ENCODE results near the gene GPR107.
"Not testable (repeated sequence)": the region's sequence is repeated elsewhere in the genome, so short reads cannot be mapped to it uniquely, and the experiment has no call there.

Gene GPR107

DNA sequence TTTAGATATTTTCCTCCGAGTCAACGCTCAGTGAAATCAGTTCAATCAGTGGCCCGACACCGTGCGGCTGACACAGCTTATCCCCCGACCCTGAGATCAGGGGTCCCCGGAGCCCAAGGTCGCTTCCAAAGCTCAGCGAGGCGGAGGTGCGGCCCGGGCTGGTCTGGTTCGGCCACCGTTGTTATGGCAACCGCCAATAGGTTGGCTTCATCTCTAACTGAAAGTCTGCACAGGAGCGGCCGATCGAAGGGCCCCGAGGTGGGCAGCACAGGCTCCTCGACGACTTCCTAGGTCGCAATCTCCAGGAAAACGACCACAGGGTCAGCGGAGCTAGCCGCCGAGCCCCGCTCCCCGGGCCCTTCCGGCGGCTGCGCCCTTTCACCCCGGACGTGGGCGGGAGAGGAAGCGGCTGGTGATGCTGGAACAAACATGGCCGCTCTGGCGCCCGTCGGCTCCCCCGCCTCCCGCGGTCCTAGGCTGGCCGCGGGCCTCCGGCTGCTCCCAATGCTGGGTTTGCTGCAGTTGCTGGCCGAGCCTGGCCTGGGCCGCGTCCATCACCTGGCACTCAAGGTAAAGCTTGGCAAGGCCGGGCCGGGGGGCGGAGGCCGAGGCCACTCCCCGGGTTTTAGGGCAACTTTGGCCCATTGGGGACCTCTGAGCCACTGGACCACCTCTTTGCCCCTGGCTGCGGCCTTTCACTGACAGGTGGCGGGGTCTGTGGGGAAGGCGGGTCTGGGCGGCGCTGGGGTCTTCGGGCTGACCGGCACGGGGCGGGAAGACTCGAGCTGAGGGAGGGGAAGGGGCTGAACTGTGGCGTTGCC is at the start of gene GPR107:
Gene GPR107 (plus strand): TSS at position 403 of the 821 bp plus-strand sequence. CDS start 27 bp downstream, at position 430.
- peak; percentile 72 for DNase-seq

DNA sequence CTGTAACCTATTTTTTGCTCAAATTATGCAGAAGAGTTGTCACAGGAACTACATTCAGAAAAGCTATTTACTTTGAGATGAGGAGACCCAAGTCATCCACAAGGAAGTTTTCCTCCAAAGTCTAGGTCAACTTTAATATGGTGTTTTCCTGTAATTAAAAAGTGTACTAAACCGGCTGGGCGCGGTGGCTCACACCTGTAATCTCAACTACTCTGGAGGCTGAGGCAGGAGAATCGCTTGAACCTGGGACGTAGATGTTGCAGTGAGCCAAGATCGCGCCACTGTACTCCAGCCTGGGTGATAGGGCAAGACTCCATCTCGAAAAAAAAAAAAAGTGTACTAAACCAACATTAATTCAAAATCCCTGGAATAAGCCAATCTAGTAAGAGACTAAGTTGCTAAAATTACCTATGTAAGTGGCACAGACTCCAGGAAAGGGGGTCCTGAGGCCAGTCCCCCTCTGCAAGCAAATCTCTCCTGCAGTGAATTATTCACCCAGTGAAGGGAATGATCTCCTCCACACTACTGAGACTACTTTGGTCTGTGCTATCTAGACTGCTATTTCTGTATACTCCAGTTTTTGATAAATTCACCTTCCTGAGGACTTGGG is 49.7 kb upstream of the GPR107 start:
- no peak for DNase-seq

DNA sequence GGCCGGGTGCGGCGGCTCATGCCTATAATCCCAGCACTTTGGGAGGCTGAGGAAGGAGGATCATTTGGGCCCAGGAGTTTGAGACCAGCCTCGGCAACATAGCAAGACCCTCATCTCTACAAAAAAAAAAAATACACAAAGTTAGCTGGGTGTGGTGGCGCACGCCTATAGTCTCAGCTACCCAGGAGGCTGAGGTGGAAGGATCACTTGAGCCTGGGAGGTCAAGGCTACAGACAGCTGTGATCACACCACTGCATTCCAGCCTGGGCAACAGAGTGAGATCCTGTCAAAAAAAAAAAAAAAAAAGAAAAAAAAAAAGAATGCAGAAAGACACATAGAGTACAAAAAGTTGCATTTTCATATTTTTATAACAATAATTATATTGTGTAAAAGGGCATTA is 46.8 kb upstream of the GPR107 start:
- not testable (repeated sequence) for DNase-seq

DNA sequence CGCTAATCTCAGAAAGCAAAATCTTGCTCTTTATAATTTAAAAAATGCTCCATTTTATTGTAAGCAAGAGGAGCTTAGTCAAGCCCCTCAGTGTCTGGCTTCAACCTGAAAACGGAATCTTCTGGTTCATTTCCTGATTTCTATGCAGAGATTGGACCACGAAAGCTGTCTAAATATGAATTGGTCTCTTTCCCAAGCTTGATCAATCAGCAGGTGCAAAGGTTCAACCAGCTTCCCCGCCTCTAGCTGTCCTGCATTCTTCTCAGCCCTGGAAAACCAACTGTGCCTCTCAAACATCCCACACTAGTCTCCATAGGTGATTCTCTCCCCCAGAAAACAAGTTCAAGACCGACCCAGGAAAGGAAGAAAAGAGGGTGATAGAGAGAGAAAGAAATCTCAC is 45.2 kb upstream of the GPR107 start:
- DNase-seq, result no peak

DNA sequence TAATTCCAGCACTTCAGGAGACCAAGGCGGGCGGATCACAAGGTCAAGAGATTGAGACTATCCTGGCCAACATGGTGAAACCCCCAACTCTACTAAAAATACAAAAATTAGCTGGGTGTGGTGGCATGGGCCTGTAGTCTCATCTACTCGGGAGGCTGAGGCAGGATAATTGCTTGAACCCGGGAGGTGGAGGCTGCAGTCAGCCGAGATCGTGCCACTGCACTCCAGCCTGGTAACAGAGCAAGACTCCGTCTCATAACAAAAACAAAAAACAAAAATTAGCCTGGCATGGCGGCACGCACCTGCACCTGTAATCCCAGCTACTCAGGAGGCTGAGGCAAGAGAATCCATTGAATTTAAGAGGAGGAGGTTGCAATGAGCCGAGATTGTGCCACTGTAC is 44.2 kb upstream of the GPR107 start:
- not testable (repeated sequence) for DNase-seq

DNA sequence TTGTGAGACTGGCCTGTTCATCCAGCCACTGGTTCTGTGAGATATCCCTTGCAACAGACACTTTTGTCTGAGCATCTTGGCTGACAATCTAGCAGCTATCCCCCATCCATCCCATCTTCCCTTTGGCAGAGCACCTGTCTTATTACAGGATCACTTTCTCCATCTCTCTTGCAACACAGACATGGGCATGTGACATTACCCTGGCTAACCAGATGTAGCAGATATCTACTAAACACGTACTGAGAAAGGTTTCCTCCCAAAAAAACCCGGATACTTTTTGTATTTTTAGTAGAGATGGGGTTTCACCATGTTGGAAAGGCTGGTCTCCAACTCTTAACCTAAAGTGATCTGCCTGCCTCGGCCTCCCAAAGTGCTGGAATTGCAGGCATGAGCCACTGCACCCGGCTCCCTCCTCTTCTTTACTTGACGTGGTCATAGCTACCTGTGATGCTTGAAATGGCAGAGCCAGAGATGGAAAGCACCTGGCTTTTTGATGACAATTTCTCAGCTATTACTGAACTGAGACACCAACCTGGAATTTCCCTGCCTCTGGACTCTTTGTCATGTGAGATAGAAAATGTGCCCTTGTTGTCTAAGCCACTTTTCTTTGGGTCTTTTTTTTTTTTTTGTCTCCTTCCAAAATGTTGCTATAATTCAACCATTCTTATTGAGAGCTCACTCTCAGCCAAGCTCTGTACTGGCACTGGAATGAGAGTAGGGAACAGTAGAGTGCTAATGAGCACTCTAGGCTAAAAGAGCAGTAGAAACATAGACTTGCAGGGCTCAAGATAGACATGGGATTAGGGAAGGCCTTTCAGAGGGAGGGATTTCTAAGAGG is 43.3 kb upstream of the GPR107 start:
- no peak for DNase-seq

DNA sequence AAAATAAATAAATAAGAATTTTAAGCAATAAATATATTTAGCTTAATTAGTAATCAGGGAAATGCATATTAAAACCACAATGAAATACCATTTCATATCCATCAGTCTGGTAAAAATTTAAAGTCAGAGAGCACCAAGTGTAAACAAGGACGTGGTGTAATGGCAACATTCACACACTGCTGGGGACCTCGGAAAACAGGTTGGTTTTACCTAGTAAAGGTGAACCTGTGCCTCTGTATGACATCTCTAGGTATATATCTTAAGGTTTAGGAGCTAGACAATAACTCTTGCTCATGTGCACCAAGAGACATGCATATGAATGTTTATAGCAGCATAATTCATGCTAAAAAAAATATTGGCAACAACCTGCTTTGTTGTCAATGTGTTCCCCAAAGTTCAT is 40.4 kb upstream of the GPR107 start:
- DNase-seq, result no peak

DNA sequence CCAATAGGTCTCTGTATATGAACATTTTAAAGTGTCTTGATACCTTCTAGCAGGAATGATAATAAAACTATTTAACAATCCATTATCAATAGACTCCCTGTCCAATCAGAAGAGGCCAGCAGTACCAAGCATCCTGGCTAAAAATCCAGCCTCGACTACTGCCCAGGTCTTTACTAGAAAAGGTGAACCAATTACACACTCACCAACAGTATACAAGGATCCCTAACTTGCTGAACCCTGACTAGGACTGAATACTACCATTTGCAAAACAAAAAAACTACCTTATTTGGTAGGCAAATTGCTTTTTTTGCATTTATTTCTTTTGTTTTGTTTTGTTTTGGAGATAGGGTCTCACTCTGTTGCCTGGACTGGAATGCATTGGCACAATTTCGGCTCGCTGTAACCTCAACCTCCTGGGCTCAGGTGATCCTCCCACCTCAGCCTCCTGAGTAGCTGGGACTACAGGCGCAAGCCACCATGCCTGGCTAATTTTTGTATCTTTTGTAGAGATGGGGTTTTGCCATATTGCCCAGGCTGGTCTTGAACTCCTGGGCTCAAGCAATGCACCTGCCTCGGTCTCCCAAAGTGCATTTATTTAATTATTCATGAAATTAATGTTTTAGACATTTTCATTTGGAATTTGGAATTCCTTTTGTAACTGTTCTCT is 38.2 kb upstream of the GPR107 start:
- no peak for DNase-seq

DNA sequence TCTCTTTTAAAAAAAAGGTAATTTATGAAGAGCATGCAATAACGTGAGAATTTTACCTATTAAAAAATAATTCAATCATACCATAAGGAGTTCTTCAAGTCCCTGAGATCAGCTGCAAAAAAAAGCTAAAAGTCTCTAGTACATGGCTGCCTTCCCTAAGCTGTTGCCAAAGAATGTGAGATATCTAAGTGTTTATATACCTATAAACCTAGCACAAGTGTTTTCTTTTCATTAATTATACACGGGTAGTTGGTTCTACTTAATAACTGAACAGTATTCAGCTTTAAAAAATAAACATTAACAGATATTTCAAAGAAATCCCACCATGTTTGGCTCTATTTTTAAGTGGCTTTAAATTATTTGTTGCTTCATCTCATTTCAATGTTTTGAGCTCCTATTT is 36.6 kb upstream of the GPR107 start:
- no peak for DNase-seq

DNA sequence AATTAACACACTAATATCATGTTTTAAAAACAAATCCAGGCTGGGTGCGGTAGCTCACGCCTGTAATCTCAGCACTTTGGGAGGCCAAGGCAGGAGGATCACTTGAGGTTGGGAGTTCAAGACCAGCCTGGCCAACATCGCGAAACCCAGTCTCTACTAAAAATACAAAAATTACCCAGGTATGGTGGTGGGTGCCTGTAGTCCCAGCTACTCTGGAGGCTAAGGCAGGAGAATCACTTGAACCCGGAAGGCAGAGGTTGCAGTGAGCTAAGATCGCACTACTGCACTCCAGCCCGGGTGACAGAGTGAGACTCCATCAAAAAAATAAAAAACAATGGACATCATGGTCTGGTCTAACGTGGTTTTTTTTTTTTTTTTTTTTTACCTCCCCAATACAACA is 36.2 kb upstream of the GPR107 start:
- DNase-seq, result not testable (repeated sequence)

DNA sequence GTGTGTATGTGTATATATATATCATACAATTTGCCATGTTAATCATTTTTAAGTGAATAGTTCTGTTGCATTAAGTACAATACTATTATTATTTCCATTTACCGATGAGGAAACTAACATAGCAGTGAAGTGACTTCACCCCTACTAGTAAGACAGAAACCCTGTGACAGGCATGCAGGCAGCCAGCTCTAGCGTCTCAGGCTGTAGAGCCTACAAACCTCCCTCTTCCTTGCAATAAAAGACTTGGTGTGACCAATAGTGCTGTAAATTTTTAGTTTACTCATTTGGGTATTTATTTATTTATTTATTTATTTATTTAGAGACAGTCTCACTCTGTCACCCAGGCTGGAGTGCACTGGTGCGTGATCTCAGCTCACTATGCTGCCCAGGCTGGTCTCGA is 35.4 kb upstream of the GPR107 start:
- DNase-seq, result no peak

DNA sequence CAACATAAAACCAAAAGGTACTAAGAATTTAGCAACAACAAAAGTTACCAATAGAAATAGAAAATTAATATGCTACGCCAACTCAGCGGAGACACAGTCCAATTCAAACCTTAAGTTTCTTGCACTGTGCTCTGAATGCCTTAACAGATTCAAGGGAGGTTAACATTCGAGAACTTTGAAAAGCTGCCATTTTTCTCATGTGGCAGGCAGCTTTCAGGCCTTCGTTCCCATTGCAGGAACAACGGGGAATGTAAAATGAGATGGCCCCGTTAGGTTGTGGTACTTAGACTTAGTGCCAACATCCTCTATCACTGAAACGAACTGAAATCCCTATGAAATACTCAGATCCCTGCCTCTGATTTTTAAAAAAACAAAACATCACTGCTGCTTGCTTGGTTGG is 33.1 kb upstream of the GPR107 start:
- DNase-seq, result no peak

DNA sequence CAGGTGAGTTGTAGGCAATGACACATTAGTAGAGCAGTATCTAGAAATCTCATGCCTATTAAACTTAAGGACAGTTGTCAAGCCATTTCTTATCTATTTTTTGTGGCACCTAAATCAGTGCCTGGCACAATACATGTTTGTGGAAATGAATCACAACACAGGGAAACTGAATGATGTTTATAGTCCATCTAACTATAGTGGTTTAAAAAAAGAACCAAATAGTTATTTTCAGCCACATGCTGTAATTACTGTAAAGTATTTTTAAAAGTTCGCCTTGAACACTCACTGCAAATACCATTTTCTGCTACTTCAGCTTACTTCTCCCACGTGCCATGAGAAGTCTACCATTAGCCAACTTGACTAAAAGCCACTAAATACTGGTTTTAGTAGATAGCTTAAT is 32.6 kb upstream of the GPR107 start:
- DNase-seq, result no peak

DNA sequence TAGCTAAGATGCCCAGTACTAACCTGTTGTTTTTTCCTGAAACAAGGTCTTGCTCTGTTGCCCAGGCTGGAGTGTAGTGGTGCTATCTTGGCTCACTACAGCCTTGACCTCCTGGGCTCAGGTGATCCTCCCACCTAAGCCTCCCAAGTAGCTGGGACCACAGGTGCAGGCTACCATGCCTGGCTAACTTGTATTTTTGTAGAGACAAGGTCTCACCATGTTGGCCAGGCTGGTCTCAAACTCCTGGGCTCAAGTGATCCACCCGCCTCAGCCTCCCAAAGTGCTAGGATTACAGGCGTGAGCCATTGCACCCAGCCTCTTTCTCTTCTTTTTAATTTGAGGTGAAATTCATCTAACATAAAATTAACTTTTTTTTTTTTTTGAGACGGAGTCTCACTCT is 31.9 kb upstream of the GPR107 start:
- DNase-seq, result not testable (repeated sequence)

DNA sequence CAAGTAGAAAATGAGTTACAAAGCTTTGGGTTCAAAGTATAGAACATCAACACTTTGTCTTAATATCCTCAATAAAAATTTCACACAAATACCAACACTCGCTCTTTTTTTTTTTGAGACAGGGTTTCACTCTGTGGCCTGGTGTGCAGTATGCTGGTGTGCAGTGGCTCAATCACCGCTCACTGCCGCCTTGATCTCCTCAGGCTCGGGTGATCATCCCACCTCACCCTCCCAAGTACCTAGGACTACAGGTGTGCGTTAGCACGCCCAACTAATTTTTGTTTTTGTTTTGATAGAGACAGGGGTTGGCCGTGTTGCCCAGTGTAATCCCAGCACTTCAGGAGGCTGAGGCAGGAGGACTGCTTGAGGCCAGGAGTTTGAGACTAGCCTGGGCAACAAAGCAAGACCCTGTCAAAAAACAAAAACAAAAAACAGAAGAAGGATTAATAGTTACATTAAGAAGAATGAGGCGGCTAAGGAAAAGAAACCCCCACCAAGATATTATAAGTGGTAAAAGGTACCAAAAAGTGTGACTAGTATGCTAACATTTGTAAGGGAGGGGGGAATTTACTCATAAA is 31.1 kb upstream of the GPR107 start:
- no peak for DNase-seq

DNA sequence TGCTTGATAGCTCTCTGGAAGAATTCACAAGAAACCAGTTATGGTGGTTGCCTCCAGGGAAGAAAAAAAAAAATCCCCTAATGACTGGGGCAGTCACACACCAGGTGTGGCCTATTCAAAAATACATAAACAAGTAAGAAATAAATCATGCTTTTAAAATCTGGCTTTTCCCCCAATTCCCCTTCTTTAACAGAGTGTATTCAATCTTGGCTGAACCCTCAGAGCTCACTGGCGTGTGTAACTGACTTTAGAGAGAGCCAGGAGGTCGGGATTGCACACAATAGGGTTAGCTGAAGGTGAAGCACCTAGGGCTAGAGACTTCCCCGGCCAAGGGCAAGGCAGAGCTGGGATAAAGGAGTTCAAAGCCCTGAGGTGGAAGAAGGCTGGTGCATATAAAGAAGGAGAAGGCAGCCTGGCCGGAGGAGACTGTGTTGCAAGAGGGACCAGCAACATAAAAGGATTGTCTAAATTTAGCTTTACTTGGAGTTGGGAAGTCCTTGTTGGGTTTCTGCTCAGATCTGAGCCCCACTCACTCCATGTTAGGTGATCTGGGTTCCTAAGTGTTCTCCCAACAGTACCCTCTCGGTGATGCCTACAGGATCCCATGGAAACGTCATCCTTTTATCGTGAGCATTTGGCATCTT is 30.4 kb upstream of the GPR107 start:
- no peak for DNase-seq

DNA sequence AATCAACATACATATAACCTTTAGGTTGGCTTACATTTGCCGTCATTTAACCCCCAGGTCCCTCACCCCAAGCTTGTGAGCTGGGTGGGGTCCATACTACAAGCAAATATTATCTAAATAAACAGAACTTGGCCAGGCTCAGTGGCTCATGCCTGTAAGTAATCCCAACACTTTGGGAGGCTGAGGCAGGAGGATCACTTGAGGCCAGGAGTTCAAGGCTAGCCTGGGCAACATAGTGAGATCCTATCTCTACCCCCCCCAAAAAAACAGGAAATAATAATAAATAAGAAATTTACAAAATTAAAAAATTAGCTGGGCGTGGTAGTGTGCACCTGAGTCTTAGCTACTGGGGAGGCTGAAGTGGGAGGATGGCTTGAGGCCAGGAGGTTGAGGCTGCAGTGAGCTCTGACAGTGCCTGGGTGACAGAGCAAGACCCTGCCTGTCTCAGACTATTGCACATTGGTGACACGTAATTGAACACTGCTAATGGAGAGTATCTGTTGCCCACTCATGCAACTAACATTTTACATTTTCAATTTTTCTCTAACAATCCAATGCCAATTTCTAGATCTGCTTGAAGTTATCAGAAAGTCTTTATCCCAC is 29.6 kb upstream of the GPR107 start:
- no peak for DNase-seq

DNA sequence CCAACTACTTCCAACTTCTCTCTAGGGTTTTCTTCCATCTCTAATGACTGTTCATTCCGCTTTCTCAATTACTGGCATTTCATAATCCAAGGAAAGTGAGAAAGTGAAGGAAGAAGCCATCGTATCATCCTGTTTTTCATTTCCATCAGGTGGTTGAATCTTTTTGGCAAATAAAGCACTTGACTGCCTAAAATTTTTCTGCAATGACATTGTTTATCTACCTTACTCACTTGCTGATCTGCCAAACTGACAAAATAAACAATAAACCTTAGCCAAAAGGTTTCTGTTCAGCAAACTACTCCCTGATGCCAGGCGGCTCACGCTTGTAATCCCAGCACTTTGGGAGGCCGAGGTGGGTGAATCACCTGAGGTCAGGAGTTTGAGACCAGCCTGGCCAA is 29.1 kb upstream of the GPR107 start:
- DNase-seq, result no peak

DNA sequence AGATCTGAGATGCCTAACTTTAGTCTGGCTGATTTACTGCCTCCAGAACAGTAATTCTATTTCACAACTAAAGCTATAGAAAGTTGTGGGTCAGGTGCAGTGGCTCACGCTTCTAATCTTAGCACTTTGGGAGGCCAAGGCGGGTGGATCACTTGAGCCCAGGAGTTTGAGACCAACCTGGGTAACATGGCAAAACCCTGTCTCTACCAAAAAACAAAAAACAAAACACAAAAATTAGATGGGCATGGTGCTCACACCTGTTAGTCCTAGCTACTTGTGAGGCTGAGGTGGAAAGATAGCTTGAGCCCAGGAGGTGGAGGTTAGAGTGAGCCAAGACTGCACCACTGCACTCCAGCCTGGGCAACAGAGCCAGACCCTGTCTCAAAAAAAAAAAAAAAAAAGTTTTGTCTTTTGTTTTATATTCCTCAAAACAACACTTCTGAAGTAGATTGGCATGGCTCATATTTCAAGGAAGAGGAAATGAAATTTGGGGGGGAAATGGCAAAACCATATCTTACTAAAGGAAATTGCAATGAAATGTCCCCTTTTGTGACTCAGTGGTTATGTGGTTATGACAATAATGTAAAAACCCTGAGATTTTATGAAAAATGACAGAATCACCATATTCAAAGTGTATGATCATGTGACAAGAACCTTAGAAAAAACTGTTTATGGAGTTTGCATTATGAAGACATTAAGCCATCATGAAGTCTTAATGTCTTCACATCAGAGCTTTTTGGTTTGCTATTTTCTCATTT is 26.9 kb upstream of the GPR107 start:
- no peak for DNase-seq

DNA sequence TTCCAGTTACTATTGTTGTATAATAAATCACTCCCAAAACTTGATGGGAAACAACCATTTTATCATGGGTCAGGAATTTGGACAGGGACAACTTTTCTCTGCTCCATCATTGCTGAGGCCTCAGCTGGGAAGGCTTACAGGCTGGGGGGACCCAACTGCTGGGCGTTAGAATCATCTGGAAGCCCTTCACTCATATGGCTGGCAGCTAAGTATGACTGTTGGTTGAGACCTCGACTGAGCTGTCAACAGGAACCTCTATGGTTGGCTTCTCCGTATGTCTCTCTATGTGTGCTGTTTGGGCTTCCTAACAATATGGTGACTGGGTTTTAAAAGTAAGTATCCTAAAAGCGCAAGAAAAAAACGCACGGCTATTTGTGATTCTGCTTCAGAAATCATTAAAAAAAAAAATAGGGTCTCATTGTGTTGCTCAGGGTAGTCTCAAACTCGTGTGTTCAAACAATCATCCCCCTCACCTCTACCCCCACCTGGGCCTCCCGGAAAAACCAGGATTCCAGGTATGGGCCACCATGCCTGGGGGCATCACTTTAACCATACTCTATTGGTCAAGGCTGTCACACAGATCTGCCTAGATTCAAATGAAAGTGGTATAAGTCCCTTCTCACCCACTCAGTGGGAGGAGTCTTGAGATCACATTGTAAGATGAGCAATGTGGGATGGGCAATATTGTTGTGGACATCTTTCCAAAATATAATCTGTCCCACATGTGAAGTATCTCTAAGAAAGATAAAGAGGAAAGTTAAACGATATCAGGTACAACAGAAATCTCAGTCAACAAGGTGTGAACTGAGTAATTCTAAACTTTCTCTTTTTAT is 26.0 kb upstream of the GPR107 start:
- DNase-seq, result no peak

Measured in NCI-H2171 treated with DMSO at 0.1 percent for 48 hours (cell line).